Naive thymus-derived CD8-positive, alpha-beta T cell (primary cell): Measurements from ENCODE around the gene SLC27A5. TPM values are rescaled to one million over a fixed set of nuclear protein-coding genes. Genes with fewer than 3 reads are reported as not detected.

Source experiments
- ATAC-seq, 2 donors: fragments of 150-1000 bp; cut with Tn5 transposase in 1 of 2; sonication (Bioruptor Pico), chemical (Tn5 transposase) in 1 of 2; 1 replicate in 1 of 2; 2 replicates in 1 of 2; pipeline ENCODE4 v1.10.0; 2021; ENCODE audit warnings: mild to moderate bottlenecking in 2 of 2, moderate library complexity in 2 of 2
- POLR2A ChIA-PET: fragments of 350-600 bp; sonication (Branson Sonifier 250); formaldehyde crosslinking; loops from one replicate; lab custom pipeline; 2021; ENCODE audit warnings: antibody characterized with exemption; lab: Charles Lee
- DNase-seq, 10 donors: peaks; one replicate each; pipeline versions ENCODE4 v3.0.0 to v3.0.0-alpha.2; 2020 to 2022
- H3K27ac Mint-ChIP-seq, 10 donors: one replicate each; pipeline ENCODE4 v1.8.0; 2020 to 2022; ENCODE audit warnings: mild to moderate bottlenecking in 10 of 10, mixed read lengths in 10 of 10, moderate library complexity in 4 of 10, inconsistent platforms in 1 of 10
- H3K27me3 Mint-ChIP-seq, 5 donors: one replicate each; pipeline ENCODE4 v1.8.0; 2021 to 2022; ENCODE audit warnings: mixed read lengths in 5 of 5
- H3K36me3 Mint-ChIP-seq, 3 donors: one replicate each; pipeline ENCODE4 v1.8.0; 2020 to 2022; ENCODE audit warnings: mixed read lengths in 3 of 3, mild to moderate bottlenecking in 2 of 3, inconsistent platforms in 1 of 3
- H3K4me1 Mint-ChIP-seq, 4 donors: one replicate each; pipeline ENCODE4 v1.8.0; 2021 to 2022; ENCODE audit warnings: mixed read lengths in 4 of 4
- H3K4me3 Mint-ChIP-seq, 10 donors: one replicate each; pipeline ENCODE4 v1.8.0; 2020 to 2022; ENCODE audit warnings: mild to moderate bottlenecking in 10 of 10, mixed read lengths in 10 of 10, moderate library complexity in 6 of 10, inconsistent platforms in 1 of 10
- H3K9me3 Mint-ChIP-seq, 9 donors: one replicate each; pipeline ENCODE4 v1.8.0; 2020 to 2022; ENCODE audit warnings: mixed read lengths in 9 of 9, mild to moderate bottlenecking in 3 of 9, inconsistent platforms in 1 of 9, moderate library complexity in 1 of 9
- polyA plus RNA-seq, 3 donors: library from polyadenylated mRNA; unstranded; fragments of 300-500 nt; fragmentation: Illumina TruSeq; gene quantifications; one replicate each; pipeline ENCODE4 v1.2.3, GENCODE V29; 2021
- total RNA-seq, 8 experiments: library from RNA in 2 of 8; stranded (reverse) in 2 of 8; gene quantifications; one replicate each; pipeline ENCODE4 v1.2.3 and lab custom pipeline; 2021 to 2026

SLC27A5 gene, protein sequence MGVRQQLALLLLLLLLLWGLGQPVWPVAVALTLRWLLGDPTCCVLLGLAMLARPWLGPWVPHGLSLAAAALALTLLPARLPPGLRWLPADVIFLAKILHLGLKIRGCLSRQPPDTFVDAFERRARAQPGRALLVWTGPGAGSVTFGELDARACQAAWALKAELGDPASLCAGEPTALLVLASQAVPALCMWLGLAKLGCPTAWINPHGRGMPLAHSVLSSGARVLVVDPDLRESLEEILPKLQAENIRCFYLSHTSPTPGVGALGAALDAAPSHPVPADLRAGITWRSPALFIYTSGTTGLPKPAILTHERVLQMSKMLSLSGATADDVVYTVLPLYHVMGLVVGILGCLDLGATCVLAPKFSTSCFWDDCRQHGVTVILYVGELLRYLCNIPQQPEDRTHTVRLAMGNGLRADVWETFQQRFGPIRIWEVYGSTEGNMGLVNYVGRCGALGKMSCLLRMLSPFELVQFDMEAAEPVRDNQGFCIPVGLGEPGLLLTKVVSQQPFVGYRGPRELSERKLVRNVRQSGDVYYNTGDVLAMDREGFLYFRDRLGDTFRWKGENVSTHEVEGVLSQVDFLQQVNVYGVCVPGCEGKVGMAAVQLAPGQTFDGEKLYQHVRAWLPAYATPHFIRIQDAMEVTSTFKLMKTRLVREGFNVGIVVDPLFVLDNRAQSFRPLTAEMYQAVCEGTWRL
- total RNA-seq (10 to 100 TPM; 16.6 to 19.9 TPM), polyA plus RNA-seq (10 to 100 TPM; 24.5 to 39.2 (median 31.1) TPM), total RNA-seq (lab: John Stamatoyannopoulos, UW) (2.5 to 19.2 (median 14.7) reads per million in 6 experiments)

DNA sequence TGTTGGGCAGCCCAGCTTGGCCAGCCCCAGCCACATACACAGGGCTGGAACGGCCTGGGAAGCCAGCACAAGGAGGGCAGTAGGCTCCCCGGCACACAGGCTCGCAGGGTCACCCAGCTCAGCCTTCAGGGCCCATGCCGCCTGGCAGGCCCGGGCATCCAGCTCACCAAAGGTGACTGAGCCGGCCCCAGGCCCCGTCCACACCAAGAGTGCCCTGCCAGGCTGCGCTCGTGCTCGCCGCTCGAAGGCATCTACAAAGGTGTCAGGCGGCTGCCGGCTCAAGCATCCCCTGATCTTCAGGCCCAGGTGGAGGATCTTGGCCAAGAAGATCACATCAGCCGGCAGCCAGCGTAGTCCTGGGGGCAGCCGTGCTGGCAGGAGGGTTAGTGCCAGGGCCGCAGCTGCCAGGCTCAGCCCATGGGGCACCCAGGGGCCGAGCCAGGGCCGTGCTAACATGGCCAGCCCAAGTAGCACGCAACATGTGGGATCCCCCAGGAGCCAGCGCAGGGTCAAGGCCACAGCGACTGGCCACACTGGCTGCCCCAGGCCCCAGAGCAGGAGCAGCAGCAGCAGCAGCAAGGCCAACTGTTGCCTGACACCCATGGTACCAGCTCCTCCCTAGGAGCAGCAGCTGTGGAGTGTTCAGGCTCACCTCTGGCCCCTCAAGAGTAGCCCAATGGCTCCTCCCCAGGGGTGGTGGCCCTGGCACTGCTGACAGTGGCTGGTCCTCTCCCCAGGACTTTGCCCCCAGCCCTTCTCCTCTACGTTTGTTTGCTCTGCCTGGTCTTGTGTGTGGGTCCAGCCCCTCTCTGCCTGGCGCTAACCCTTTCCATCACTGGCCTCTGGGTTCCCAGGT, at the start of gene SLC27A5:
Gene SLC27A5 (minus strand): TSS at position 640 of the 856 bp plus-strand sequence. CDS start 37 bp downstream, at position 603.
- Mint-ChIP-seq H3K27ac (peak within 1 kb of the TSS in 6 of 10 donors; percentile 41 to 81 (median 54)), H3K4me3 (peak within 1 kb of the TSS in 2 of 10 donors; percentile 24 to 26), H3K36me3 (peaks cover 5 to 8% (median 8%) of the 10 kb centered on the region in 3 donors), H3K27me3 (no peaks in the 10 kb centered on the region), H3K9me3 (peaks cover 0 to 13% (median 6%) of the 10 kb centered on the region in 9 donors), H3K4me1 (peaks cover 9 to 27% (median 21%) of the 10 kb centered on the region in 4 donors)
- POLR2A ChIA-PET, result interaction anchor here (4.6 kb wide), 1 partner anchor 11 kb away, joined by 23 read pairs; no protein-coding TSS in a partner anchor
- no peak for DNase-seq
- ATAC-seq, result no peak

DNA sequence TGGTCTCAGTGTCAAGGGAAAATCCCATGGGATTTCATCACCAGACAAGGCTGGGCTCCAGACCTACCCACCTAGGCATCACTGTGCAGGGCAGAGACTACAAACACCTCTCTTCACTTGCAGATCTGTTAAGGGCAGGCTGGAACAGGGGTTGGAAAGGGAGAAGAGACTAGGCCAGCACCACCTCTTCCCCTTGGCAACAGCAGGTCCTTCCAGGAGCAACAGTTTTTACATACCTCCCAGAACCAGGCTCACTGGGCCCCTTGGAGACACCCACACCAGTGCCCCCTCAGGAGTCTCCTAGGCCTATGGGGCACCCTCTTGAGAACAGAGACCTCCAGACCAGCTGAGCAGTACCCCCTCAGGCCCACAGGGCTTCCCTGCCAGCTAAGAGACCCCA, 49.1 kb upstream of the SLC27A5 start:
- peaks cover 0 to 12% (median 0%) of the 10 kb centered on the region in 3 donors for H3K36me3 Mint-ChIP-seq
- peak overlapping the region; percentile 79 to 99 (median 97) for H3K4me3 Mint-ChIP-seq
- peaks cover 25 to 72% (median 70%) of the 10 kb centered on the region in 4 donors for H3K4me1 Mint-ChIP-seq
- H3K27ac Mint-ChIP-seq, result peak overlapping the region in 9 of 10 donors; percentile 93 to 100 (median 98)
- POLR2A ChIA-PET, result interaction anchor here (1.2 to 9.1 kb wide), 7 partner anchors 7 to 281 kb away, joined by 3 to 91 read pairs (median 27); partner anchors contain the start of genes CHMP2A, MZF1, TRIM28 and ZBTB45
- DNase-seq (peak in 1 of 10 donors; percentile 62), ATAC-seq (no peak)
- H3K27me3 Mint-ChIP-seq, result peaks cover 0 to 2% (median 0%) of the 10 kb centered on the region in 5 donors
- no peaks in the 10 kb centered on the region for H3K9me3 Mint-ChIP-seq

DNA sequence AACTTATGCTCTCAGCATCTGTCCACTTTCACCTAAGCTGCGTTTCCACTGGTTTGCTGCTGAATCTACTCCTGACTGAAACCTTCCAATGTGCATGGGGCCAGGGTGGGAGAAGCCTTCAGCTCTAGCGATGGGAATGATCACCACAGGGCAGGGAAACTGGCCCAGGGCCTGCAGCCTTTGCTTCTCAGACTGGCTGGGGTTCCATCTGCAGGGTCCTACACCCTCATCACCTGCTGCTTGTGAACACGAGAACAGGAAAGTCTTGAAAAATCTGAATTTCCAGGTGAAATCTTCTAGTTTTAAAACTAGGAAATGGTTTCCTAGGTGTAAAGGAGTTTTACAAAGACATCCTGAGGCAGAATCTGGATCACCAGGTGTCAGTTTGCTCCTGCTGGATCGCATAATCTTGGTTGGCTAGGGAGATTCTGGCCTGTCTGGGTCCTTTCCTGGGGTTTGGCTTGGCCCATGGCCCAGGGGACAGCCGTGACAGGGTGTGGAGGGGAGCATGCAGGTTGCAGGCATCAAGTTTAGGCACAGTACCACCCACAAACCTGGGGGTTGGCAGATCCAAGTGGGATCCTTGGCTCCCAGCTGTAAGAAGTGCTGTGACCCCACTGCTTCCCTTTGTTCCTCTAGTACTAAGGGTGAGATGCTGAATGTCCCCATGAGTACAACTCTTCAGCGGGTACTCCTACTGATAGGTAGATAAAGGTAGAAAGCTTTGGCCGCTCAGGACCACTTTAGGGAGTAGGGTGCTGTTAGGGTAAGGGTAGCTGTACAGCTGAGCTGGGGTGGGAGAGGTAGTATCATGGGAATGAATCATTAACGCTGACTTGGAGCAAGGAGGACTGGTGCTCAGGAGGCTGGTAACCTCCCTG, 48.5 kb upstream of the SLC27A5 start:
- H3K4me1 Mint-ChIP-seq, result peaks cover 28 to 75% (median 74%) of the 10 kb centered on the region in 4 donors
- H3K27ac Mint-ChIP-seq, result peak overlapping the region; percentile 93 to 100 (median 98)
- DNase-seq (peak in 1 of 10 donors; percentile 57), ATAC-seq (no peak)
- peak overlapping the region; percentile 94 to 99 (median 97) for H3K4me3 Mint-ChIP-seq
- H3K9me3 Mint-ChIP-seq, result no peaks in the 10 kb centered on the region
- H3K27me3 Mint-ChIP-seq, result peaks cover 0 to 2% (median 0%) of the 10 kb centered on the region in 5 donors
- POLR2A ChIA-PET, result interaction anchor here (1.2 to 9.1 kb wide), 5 partner anchors 11 to 46 kb away, joined by 3 to 91 read pairs (median 68); partner anchors contain the start of genes MZF1, TRIM28 and ZBTB45
- peaks cover 0 to 14% (median 5%) of the 10 kb centered on the region in 3 donors for H3K36me3 Mint-ChIP-seq

DNA sequence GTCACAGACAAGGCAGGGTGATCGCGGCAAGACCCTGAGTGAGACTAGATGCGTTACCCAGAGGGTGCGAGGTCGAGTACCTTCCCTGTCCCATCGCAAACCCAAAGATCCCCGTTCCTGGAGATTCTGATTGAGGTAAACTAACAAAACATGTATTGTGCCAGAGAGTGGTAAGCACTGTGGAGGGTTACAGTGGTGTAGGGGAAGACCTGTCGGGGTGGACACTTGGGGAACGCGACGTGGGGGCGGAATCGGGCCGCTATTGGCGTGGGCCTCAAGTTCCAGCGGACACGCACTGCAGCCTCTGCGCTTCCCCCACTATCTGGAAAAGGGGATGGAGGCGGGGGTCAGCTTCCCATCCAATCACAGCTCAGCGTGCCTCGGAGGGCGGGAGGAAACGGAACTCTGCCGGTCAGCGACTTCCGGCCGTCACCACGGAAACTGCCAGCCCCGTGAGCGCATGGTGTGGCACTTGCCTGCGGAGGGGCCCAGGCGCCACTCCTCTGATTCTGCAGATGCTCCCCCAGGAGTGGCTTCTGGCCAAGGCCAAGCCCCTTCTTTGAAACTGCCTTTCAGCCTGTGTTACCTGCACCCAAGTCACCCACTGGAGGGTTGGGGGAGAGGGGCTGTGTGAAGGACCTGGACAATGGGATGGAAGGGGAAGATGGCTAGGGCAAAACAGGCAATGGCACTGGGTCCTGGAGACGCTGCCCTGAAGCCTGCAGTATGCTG, 47.6 kb upstream of the SLC27A5 start:
- no peaks in the 10 kb centered on the region for H3K9me3 Mint-ChIP-seq
- ATAC-seq, result no peak

DNA sequence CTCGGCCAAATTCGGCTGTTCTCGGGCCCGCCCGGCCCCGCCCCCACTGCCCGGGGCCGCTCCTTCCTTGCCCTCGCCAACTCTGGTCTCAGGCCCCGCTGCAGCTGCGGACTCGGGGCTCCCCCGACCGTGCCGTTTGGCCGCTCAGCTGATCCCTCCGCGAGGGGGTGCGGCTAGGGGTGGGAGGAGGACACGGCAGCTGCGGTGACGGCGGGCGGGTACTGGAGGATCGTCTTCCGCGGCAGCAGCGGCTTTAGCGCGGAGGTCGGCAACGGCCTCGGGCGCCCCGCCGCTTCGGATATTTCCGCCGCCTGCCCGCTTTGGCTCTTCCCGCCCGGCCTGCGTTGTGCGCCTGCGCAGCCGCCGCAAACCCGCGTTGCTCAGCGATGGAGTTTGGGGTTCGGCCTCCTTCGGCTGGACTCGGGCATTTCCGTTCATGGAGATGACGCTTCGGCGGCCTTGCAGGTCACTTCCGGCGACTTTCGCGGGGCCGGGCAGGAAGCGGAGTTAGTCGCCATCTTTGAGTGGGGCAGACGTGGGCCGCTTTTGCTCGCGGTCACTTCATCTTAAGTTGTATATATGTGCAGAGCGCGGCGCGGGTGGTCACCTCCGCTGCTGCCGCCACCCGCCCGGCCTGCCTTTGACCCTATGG, 47.0 kb upstream of the SLC27A5 start:
- peak overlapping the region; percentile 94 to 99 (median 97) for H3K4me3 Mint-ChIP-seq
- DNase-seq, result peak; percentile 99 to 100 (median 100)
- peaks cover 33 to 81% (median 80%) of the 10 kb centered on the region in 4 donors for H3K4me1 Mint-ChIP-seq
- H3K27ac Mint-ChIP-seq, result peak overlapping the region; percentile 93 to 100 (median 98)
- peaks cover 0 to 2% (median 0%) of the 10 kb centered on the region in 5 donors for H3K27me3 Mint-ChIP-seq
- ATAC-seq, result peak; percentile 68 to 72
- peaks cover 0 to 20% (median 8%) of the 10 kb centered on the region in 3 donors for H3K36me3 Mint-ChIP-seq
- POLR2A ChIA-PET, result interaction anchor here (0.9 to 9.1 kb wide), 6 partner anchors 8 to 211 kb away, joined by 3 to 91 read pairs (median 5); partner anchors contain the start of genes TRIM28 and ZBTB45
- H3K9me3 Mint-ChIP-seq, result no peaks in the 10 kb centered on the region

More for the DNA sequence above, 47.6 kb upstream of the SLC27A5 start:
- DNase-seq, result peak in 5 of 10 donors; percentile 41 to 68 (median 45)
- Mint-ChIP-seq H3K36me3 (peaks cover 0 to 17% (median 8%) of the 10 kb centered on the region in 3 donors), H3K27ac (peak overlapping the region; percentile 93 to 100 (median 98)), H3K4me1 (peaks cover 30 to 81% (median 79%) of the 10 kb centered on the region in 4 donors), H3K4me3 (peak overlapping the region; percentile 94 to 99 (median 97)), H3K27me3 (peaks cover 0 to 2% (median 0%) of the 10 kb centered on the region in 5 donors)
- POLR2A ChIA-PET, result interaction anchor here (1.6 to 9.1 kb wide), 4 partner anchors 12 to 203 kb away, joined by 3 to 91 read pairs (median 72); partner anchors contain the start of genes MZF1, TRIM28 and ZBTB45

DNA sequence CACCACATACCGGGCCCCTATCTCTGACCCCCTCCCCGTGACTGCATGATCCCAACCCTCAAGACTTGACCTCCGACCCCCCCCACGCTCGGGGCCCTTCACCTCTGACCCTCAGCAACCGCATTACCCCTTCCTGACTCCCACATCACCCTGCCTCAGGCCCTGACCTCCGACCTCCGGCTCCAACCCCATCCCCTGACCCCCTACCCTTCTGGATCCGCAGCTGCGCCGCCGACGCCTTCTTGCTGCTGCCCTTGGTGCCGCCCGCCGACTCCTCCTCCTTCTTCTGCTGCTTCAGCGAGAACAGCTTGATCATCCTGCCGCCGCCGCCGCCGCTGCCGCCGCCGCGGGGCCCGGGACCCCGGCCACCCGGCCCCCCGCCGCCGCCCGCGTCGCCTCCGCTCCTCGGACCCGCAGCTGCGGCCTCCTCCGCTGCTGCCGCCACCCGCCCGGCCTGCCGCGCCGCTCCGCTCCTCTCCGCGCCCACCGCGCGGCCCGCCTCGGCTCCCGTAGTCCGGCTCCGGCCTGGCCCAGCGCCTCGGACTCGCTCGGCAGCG, 46.4 kb upstream of the SLC27A5 start, which contains the start of gene UBE2M:
Gene UBE2M (minus strand): TSS at position 546 of the 557 bp plus-strand sequence. CDS start 230 bp downstream, at position 316.
- POLR2A ChIA-PET, result interaction anchor here (0.9 to 9.1 kb wide), 6 partner anchors 9 to 211 kb away, joined by 3 to 91 read pairs (median 5); partner anchors contain the start of genes TRIM28 and ZBTB45
- Mint-ChIP-seq H3K4me3 (peak within 1 kb of the TSS; percentile 96 to 99 (median 97)), H3K27ac (peak within 1 kb of the TSS; percentile 93 to 100 (median 99)), H3K9me3 (no peaks in the 10 kb centered on the region), H3K4me1 (peaks cover 28 to 78% (median 78%) of the 10 kb centered on the region in 4 donors), H3K27me3 (peaks cover 0 to 2% (median 0%) of the 10 kb centered on the region in 5 donors), H3K36me3 (peaks cover 0 to 24% (median 11%) of the 10 kb centered on the region in 3 donors)
- DNase-seq (peak in 7 of 10 donors; percentile 46 to 81 (median 57)), ATAC-seq (peak; percentile 12 to 18)

DNA sequence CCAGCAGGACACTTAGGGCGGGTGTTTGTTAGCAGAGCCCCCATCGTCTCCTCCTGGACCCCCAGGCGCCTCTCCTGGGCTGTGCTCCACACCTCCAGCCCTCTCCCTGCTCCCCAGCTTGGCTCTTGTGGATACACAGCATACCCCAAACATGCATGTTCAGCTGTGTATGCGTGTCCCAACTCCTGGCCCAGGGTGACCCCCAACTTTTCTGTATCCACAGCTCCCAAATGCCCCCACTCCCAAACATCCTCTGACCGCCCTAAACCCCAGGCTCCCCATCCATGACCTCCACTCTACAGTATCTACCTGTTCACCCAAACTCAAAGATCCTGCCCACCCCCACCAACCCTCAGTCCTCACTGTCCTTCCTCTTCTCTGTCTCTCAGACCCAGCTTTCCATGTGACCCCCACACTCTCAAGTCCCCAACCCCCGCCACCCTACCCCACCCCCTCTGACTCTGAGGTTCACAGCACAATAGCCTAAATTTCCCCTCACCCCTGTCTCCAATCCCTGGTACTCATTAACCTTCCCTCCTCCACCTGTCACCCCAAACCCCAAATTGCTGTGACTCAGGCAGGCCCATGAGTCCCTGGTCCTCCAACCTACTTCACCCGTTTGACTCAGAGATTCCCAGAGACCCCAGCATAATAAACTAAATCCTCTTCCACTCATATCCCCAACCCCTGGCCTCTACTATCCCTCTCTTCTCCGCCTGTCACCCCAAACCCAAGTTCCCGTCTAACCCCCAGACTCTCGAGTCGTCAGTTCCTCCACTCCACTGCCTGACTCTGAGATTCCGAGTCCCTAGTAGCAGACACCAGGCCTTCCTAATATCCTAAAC, 45.7 kb upstream of the SLC27A5 start:
- Mint-ChIP-seq H3K27me3 (peaks cover 0 to 2% (median 0%) of the 10 kb centered on the region in 5 donors), H3K4me3 (peak overlapping the region; percentile 88 to 99 (median 93)), H3K4me1 (peaks cover 34 to 80% (median 79%) of the 10 kb centered on the region in 4 donors), H3K36me3 (peaks cover 4 to 31% (median 15%) of the 10 kb centered on the region in 3 donors), H3K27ac (peak overlapping the region; percentile 87 to 99 (median 96)), H3K9me3 (no peaks in the 10 kb centered on the region)
- DNase-seq (no peak), ATAC-seq (no peak)
- POLR2A ChIA-PET, result interaction anchor here (0.9 to 9.1 kb wide), 8 partner anchors 9 to 210 kb away, joined by 3 to 91 read pairs (median 6); partner anchors contain the start of genes TRIM28 and ZBTB45

DNA sequence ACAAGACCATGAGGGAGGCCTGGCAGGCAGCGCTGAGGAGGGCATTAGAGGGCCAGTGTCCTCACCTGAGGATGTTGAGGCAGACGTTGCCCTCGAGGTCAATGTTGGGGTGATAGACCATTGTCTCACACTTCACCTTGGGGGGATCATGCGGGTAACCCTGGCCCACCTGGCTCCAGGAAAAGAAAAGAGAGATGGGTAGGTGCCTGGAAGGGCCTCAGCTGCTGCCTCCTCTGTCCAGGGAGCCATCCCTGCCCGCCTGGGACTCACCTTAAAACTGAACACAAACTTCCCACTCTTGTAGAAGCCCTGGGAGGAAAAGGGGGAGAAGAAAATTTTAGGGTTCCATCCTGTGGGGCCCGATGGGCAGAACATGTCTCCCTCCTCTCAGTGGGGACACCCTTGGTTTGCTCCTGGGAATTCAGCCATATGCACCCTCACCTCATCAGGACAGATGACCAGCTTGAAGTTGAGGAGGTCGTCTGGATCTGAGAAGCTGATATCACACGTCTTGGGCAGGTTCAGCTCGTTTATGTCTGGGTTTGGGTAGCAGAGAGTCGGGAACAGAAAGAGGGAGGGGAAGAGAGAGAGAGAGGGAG, 44.9 kb upstream of the SLC27A5 start:
- Mint-ChIP-seq H3K27me3 (peaks cover 0 to 2% (median 0%) of the 10 kb centered on the region in 5 donors), H3K4me1 (peaks cover 34 to 78% (median 74%) of the 10 kb centered on the region in 4 donors), H3K36me3 (peaks cover 4 to 38% (median 18%) of the 10 kb centered on the region in 3 donors), H3K9me3 (no peaks in the 10 kb centered on the region), H3K27ac (peak overlapping the region; percentile 81 to 99 (median 96)), H3K4me3 (peak overlapping the region; percentile 70 to 99 (median 90))
- DNase-seq (no peak), ATAC-seq (no peak)
- POLR2A ChIA-PET, result interaction anchor here (0.9 to 9.1 kb wide), 4 partner anchors 11 to 37 kb away, joined by 5 to 91 read pairs (median 6); partner anchors contain the start of genes TRIM28 and ZBTB45
